GM23248 (cell line): ENCODE data around the gene LRPAP1. TPM values are rescaled to one million over a fixed set of nuclear protein-coding genes. Genes with fewer than 3 reads are reported as not detected.

Source experiments
- DNase-seq: peaks from one replicate; pipeline ENCODE4 v3.0.0-alpha.2; 2015
- H2AFZ ChIP-seq: fragments of 200-600 bp; sonication (generic); 2 replicates; pipeline ENCODE4 v1.6.1; 2016; ENCODE audit warnings: antibody characterized with exemption
- H3F3A ChIP-seq: fragments of 200-600 bp; sonication (generic); 2 replicates; pipeline ENCODE4 v1.6.1; 2016; ENCODE audit warnings: mild to moderate bottlenecking, antibody characterized with exemption, mixed run types; ENCODE audit not compliant: insufficient read depth
- H3K27ac ChIP-seq: fragments of 200-600 bp; sonication (generic); 2 replicates; pipeline ENCODE4 v1.5.1; 2016; ENCODE audit warnings: mild to moderate bottlenecking
- H3K27me3 ChIP-seq: fragments of 200-600 bp; sonication (generic); replicated peaks from 2 replicates; pipeline ENCODE4 v1.6.1; 2016; ENCODE audit warnings: mild to moderate bottlenecking; ENCODE audit not compliant: insufficient read depth
- H3K36me3 ChIP-seq: fragments of 200-600 bp; sonication (generic); 2 replicates; pipeline ENCODE4 v1.6.1; 2016; ENCODE audit warnings: low read depth, mild to moderate bottlenecking
- H3K4me1 ChIP-seq: fragments of 200-600 bp; sonication (generic); 2 replicates; pipeline ENCODE4 v1.6.1; 2016; ENCODE audit warnings: mild to moderate bottlenecking; ENCODE audit not compliant: insufficient read depth
- H3K4me2 ChIP-seq: fragments of 200-600 bp; sonication (generic); one replicate; pipeline ENCODE4 v1.6.1; 2016; ENCODE audit warnings: mild to moderate bottlenecking; ENCODE audit not compliant: unreplicated experiment
- H3K4me3 ChIP-seq: fragments of 200-600 bp; sonication (generic); 2 replicates; pipeline ENCODE4 v1.5.1; 2016; ENCODE audit warnings: mild to moderate bottlenecking
- H3K79me2 ChIP-seq: fragments of 200-600 bp; sonication (generic); 2 replicates; pipeline ENCODE4 v1.6.1; 2016; ENCODE audit warnings: mild to moderate bottlenecking; ENCODE audit not compliant: insufficient read depth
- H3K9ac ChIP-seq: fragments of 200-600 bp; sonication (generic); 2 replicates; pipeline ENCODE4 v1.6.1; 2016; ENCODE audit warnings: mild to moderate bottlenecking
- H3K9me2 ChIP-seq: fragments of 200-600 bp; sonication (generic); 2 replicates; pipeline ENCODE4 v1.6.1; 2016; ENCODE audit warnings: mixed run types, mild to moderate bottlenecking, moderate library complexity; ENCODE audit not compliant: insufficient read depth
- H3K9me3 ChIP-seq: fragments of 200-600 bp; sonication (generic); one replicate; pipeline ENCODE4 v1.6.1; 2017; ENCODE audit warnings: low read depth
- H4K20me1 ChIP-seq: fragments of 200-600 bp; sonication (generic); 2 replicates; pipeline ENCODE4 v1.6.0; 2016; ENCODE audit not compliant: insufficient read depth
- EZH2 ChIP-seq: fragments of 200-600 bp; sonication (generic); IDR thresholded peaks from 2 replicates; pipeline ENCODE4 v1.6.1; 2018; ENCODE audit warnings: antibody characterized with exemption, mild to moderate bottlenecking; ENCODE audit not compliant: insufficient read depth, poor library complexity, severe bottlenecking
- EZH2phosphoT487 ChIP-seq: fragments of 200-600 bp; sonication (generic); IDR thresholded peaks from 2 replicates; pipeline ENCODE4 v1.6.1; 2018; ENCODE audit warnings: antibody characterized with exemption, moderate library complexity, mild to moderate bottlenecking, low read depth; ENCODE audit not compliant: insufficient read depth
- WGBS, 2 experiments: methylation state at CpG; one replicate each; pipeline ENCODE4 v1.1.6; 2015 to 2017; ENCODE audit warnings: low lambda C conversion rate in 2 of 2, low coverage in 1 of 2; ENCODE audit errors: missing lambda C conversion rate in 2 of 2; 5-methylcytosine and 5-hydroxymethylcytosine counted together
- in situ Hi-C: fragments of 300-500 bp; cut with MboI; formaldehyde crosslinking; loops from 2 replicates; pipeline ENCODE4 v1.15.0; 2020
- polyA plus RNA-seq: library from polyadenylated mRNA; unstranded; fragments of >200 nt; fragmentation: Nextera tagmentation; extraction: Ambion mirVana; gene quantifications from 2 replicates; pipeline ENCODE4 v1.2.1, GENCODE V29; 2016
- total RNA-seq: library from RNA; depleted of rRNA; stranded (reverse); fragments of >200 nt; shearing (Covaris generic); gene quantifications from 2 replicates; pipeline ENCODE4 v1.2.3, GENCODE V29; 2014

LRPAP1 gene
- total and polyA plus RNA-seq, 2 experiments from 2014 or later, result 237 to 338 TPM

- Histone ChIP-seq H3K36me3 (no peaks in the 10 kb centered on the region), H3K9me3 (no peaks in the 10 kb centered on the region), H3K4me2 (no peak overlapping the region), H3K4me1 (no peaks in the 10 kb centered on the region), H3K9ac (no peak overlapping the region), H3K79me2 (no peaks in the 10 kb centered on the region), H3F3A (no peaks in the 10 kb centered on the region), H3K4me3 (no peak overlapping the region), H4K20me1 (no peaks in the 10 kb centered on the region), H3K9me2 (no peaks in the 10 kb centered on the region), H3K27me3 (no peaks in the 10 kb centered on the region; the same call in none of the 2 replicates), H3K27ac (no peak overlapping the region), H2AFZ (no peak overlapping the region)
- no peak for DNase-seq
- 76 to 84% methylated on average over 27 to 29 of the region's 31 CpGs for WGBS, 2 experiments
- TF ChIP-seq EZH2 (no peak), EZH2phosphoT487 (no peak)
- in situ Hi-C loops, result no loop called here
Observed at GRCh38 chr4:3469386-3470243, 62.6 kb downstream of the LRPAP1 start.

- in situ Hi-C loops, result no loop called here
- H3K4me3 ChIP-seq, result no peak overlapping the region
- H3K79me2 ChIP-seq, result no peaks in the 10 kb centered on the region
- no peaks in the 10 kb centered on the region for H3K9me2 ChIP-seq
- H4K20me1 ChIP-seq, result no peaks in the 10 kb centered on the region
- TF ChIP-seq EZH2 (no peak), EZH2phosphoT487 (no peak)
- no peaks in the 10 kb centered on the region for H3F3A ChIP-seq
- no peak for DNase-seq
- no peaks in the 10 kb centered on the region; the same call in 1 of the 2 replicates for H3K27me3 ChIP-seq
- no peaks in the 10 kb centered on the region for H3K4me1 ChIP-seq
- WGBS, 2 experiments, result 86 to 91% methylated on average over 11 of the region's 11 CpGs
- H3K9ac ChIP-seq, result no peak overlapping the region
- no peak overlapping the region for H3K4me2 ChIP-seq
- no peak overlapping the region for H2AFZ ChIP-seq
- H3K36me3 ChIP-seq, result no peaks in the 10 kb centered on the region
- H3K9me3 ChIP-seq, result no peaks in the 10 kb centered on the region
- H3K27ac ChIP-seq, result no peak overlapping the region
Observed at GRCh38 chr4:3468804-3469203, 63.4 kb downstream of the LRPAP1 start.

GRCh38 chr4:3468154-3468553, 64.1 kb downstream of the LRPAP1 start:
- Histone ChIP-seq H3K4me2 (no peak overlapping the region), H3K9ac (no peak overlapping the region), H2AFZ (no peak overlapping the region), H3K79me2 (no peaks in the 10 kb centered on the region), H3K9me3 (no peaks in the 10 kb centered on the region), H3K27me3 (no peaks in the 10 kb centered on the region; the same call in 1 of the 2 replicates), H3K4me3 (no peak overlapping the region), H3K9me2 (no peaks in the 10 kb centered on the region), H3K36me3 (no peaks in the 10 kb centered on the region), H3F3A (no peaks in the 10 kb centered on the region), H3K27ac (no peak overlapping the region), H3K4me1 (no peaks in the 10 kb centered on the region), H4K20me1 (no peaks in the 10 kb centered on the region)
- WGBS, 2 experiments, result 80 to 85% methylated on average over 10 of the region's 10 CpGs
- DNase-seq, result no peak
- in situ Hi-C loops, result no loop called here
- no peak for TF ChIP-seq EZH2phosphoT487
- no peak for TF ChIP-seq EZH2

GRCh38 chr4:3467601-3468031, 64.6 kb downstream of the LRPAP1 start:
- no peaks in the 10 kb centered on the region for H3K36me3 ChIP-seq
- no peak for DNase-seq
- H2AFZ ChIP-seq, result no peak overlapping the region
- no peaks in the 10 kb centered on the region for H3K9me3 ChIP-seq
- no peaks in the 10 kb centered on the region for H3K4me1 ChIP-seq
- no peaks in the 10 kb centered on the region for H4K20me1 ChIP-seq
- H3F3A ChIP-seq, result no peaks in the 10 kb centered on the region
- H3K27ac ChIP-seq, result no peak overlapping the region
- H3K4me3 ChIP-seq, result no peak overlapping the region
- no peak overlapping the region for H3K4me2 ChIP-seq
- no peak overlapping the region for H3K9ac ChIP-seq
- in situ Hi-C loops, result no loop called here
- TF ChIP-seq EZH2phosphoT487 (no peak), EZH2 (no peak)
- H3K27me3 ChIP-seq, result peaks cover 3% of the 10 kb centered on the region
- 70 to 75% methylated on average over 13 to 15 of the region's 15 CpGs for WGBS, 2 experiments
- no peaks in the 10 kb centered on the region for H3K79me2 ChIP-seq
- no peaks in the 10 kb centered on the region for H3K9me2 ChIP-seq
